Measurements from ENCODE around the gene RHEB. TPM values are rescaled to one million over a fixed set of nuclear protein-coding genes. Genes with fewer than 3 reads are reported as not detected.
"Not testable (repeated sequence)": the region's sequence is repeated elsewhere in the genome, so short reads cannot be mapped to it uniquely, and the experiment has no call there.

The RHEB gene
- total RNA-seq, 1 experiment from 2014 or later = 87.0 TPM

- peak overlapping the region; percentile 89 for H3K9ac ChIP-seq (ENCODE audit: low read length)
- intact Hi-C loops (cut with micrococcal nuclease) = no loop called here
- DNase-seq = peak; percentile 17
- peak overlapping the region; percentile 92 for H3K4me2 ChIP-seq (ENCODE audit: low read length)
- H3K27me3 ChIP-seq (ENCODE audit: low read length) = no peaks in the 10 kb centered on the region
- no peaks in the 10 kb centered on the region for H3K9me3 ChIP-seq (ENCODE audit: low read length)
- peaks cover 37% of the 10 kb centered on the region for H3K79me2 ChIP-seq (ENCODE audit: low read length)
- H4K20me1 ChIP-seq (ENCODE audit: low read length) = peaks cover 31% of the 10 kb centered on the region
- no peaks in the 10 kb centered on the region for H3K36me3 ChIP-seq (ENCODE audit: low read depth, low read length)
- H2AFZ ChIP-seq (ENCODE audit: low read length) = peak overlapping the region; percentile 96
- no peaks in the 10 kb centered on the region for H3F3A ChIP-seq (ENCODE audit: low read length, unreplicated experiment)
- TF ChIP-seq EZH2phosphoT487 (IDR thresholded peaks at IDR 0.05; ENCODE audit: borderline replicate concordance, low read length) = no peak
- no peak for TF ChIP-seq CTCF (conservative IDR thresholded peaks at IDR 0.05; ENCODE audit: low read depth, low read length)
- no peak for TF ChIP-seq EZH2 (IDR thresholded peaks at IDR 0.05; ENCODE audit: low read length, unreplicated experiment)
- H3K4me3 ChIP-seq (ENCODE audit: low read length) = peak overlapping the region; percentile 70
- no TSS peak for BruUV-seq (replicated peaks)
- H3K9me2 ChIP-seq (replicated peaks; ENCODE audit: low read length) = no peaks in the 10 kb centered on the region
- ATAC-seq = peak; percentile 18
- peaks cover 30% of the 10 kb centered on the region for H3K4me1 ChIP-seq (ENCODE audit: insufficient read depth, low read length)
- H3K27ac ChIP-seq (ENCODE audit: low read length) = peak overlapping the region; percentile 94
- ChIA-PET CTCF (interaction anchor here (0.6 to 1.2 kb wide), 5 partner anchors 59 to 224 kb away, joined by 3 to 5 read pairs (median 3); partner anchors contain the start of gene NUB1), POLR2A (ENCODE audit: unreplicated experiment) (interaction anchor here (0.6 to 1.0 kb wide), 10 partner anchors 18 to 828 kb away, joined by 3 to 8 read pairs (median 4); no protein-coding TSS in a partner anchor)
Measured at GRCh38 chr7:151520419-151521261, 945 bp upstream of the RHEB start.

- not testable (repeated sequence) for H3K9me3 ChIP-seq (ENCODE audit: low read length); H3K27me3 ChIP-seq (ENCODE audit: low read length); H3K36me3 ChIP-seq (ENCODE audit: low read depth, low read length); H3F3A ChIP-seq (ENCODE audit: low read length, unreplicated experiment); H2AFZ ChIP-seq (ENCODE audit: low read length); H3K9me2 ChIP-seq (replicated peaks; ENCODE audit: low read length); BruUV-seq (replicated peaks)
- Histone ChIP-seq H3K4me2 (ENCODE audit: low read length) (peak overlapping the region; percentile 93), H3K9ac (ENCODE audit: low read length) (peak overlapping the region; percentile 91), H3K4me1 (ENCODE audit: insufficient read depth, low read length) (peaks cover 30% of the 10 kb centered on the region), H4K20me1 (ENCODE audit: low read length) (peaks cover 46% of the 10 kb centered on the region), H3K27ac (ENCODE audit: low read length) (peak overlapping the region; percentile 94), H3K4me3 (ENCODE audit: low read length) (peak overlapping the region; percentile 91), H3K79me2 (ENCODE audit: low read length) (peaks cover 52% of the 10 kb centered on the region)
- intact Hi-C loops (cut with micrococcal nuclease) = loop anchor here (1.0 to 2.0 kb wide), 2 partner anchors 24 to 59 kb away; no protein-coding TSS in a partner anchor
- ChIA-PET CTCF (interaction anchor here (0.9 to 1.2 kb wide), 3 partner anchors 59 to 226 kb away, joined by 3 to 5 read pairs (median 3); partner anchors contain the start of gene NUB1), POLR2A (ENCODE audit: unreplicated experiment) (interaction anchor here (0.7 to 1.0 kb wide), 2 partner anchors 53 to 208 kb away, joined by 3 to 4 read pairs; no protein-coding TSS in a partner anchor)
- peak; percentile 6 for DNase-seq
- ATAC-seq = peak; percentile 48
Measured at GRCh38 chr7:151518947-151519764, 539 bp downstream of the RHEB start.

Measured in PC-3 (cell line).